Activated CD4-positive, alpha-beta T cell treated with anti-CD3 and anti-CD28 coated beads, Interleukin-2, amount 50 U/mL, for 48 hours (primary cell): ENCODE data around the gene FOXO6.

Source experiments
- DNase-seq, 2 experiments: peaks; one replicate each; pipeline ENCODE4 v3.0.0-alpha.2; 2020

The FOXO6 gene

DNA sequence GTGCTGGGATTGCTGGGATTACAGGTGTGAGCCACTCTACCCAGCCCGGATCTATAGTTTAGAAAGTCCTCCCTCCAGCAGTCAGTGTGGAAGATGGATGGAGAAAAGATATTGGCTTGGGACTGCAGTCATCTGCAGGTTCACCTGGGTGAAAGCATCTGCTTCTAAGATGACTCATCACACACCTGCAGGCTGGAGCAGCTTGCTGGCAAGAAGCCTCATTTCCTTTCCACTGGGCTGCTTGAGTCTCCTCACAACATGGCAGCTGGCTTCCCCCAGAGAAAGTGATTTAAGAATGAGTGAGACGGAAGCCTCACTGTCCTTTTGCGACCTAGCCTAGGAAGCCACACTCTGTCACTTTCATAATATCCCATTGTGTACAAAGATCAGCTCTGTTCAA lies 50.0 kb downstream of the FOXO6 start:
- no peak for DNase-seq

DNA sequence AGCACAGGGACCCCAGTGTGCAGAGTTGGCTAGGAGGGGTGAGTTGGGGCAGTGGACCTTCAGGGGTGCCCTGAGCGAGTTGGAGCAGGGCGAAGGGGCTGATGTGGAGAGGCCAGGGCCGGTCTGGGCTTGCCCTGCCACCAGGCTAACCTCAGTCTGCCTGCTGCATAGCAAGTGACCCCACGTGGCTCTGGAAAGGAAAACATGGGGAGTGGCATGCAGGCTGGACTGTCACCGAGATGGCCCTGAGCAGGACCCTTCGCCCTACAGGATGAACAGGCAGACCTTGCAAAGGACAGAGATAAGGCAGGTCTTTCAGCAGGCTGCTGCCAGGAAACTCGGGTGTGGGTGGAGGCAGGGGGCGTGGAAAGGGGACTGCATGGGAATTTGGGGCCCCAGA lies 51.5 kb downstream of the FOXO6 start:
- no peak for DNase-seq

DNA sequence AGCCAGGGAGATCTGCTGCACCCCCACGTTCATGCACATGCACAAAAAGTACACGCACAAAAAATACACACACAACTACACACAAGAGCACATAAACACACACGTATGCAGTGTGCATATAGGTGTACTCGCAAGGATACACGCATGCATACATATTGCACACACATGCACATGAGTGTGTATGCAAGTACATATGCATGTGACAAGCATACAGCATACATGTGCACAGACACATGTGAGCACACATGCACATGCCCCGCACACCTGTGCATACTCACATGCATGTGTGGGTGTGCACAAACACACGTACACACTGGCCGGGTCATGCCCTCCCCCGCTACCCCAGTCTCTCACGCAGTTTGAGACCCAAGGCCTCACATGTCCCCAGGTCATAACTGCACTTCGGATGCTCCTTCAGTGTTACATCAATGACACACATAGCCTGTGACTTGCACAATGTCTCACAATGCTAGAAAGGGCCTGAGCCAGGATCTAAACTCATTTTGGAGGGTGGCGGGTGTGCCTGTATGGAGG lies 52.6 kb downstream of the FOXO6 start:
- DNase-seq: no peak

DNA sequence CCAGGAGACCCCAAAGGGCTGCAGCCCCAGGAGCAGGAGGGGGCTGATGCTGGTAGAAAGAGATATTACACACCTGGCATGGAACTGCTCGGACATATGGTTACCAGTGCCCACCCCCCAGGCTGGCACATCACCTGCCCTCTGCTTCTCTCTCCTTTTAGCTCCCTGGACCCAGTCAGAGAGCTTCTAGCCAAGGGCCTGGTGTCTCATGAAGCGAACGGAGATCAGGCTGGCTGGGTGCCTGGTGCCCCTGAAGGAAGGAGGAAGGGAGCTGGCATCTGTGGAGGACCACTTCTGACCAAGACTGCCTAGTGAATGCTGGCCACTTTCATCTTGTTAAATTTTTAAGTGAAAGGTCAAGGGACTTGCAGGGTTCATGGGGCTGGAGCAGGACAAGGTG lies 53.1 kb downstream of the FOXO6 start:
- no peak for DNase-seq

DNA sequence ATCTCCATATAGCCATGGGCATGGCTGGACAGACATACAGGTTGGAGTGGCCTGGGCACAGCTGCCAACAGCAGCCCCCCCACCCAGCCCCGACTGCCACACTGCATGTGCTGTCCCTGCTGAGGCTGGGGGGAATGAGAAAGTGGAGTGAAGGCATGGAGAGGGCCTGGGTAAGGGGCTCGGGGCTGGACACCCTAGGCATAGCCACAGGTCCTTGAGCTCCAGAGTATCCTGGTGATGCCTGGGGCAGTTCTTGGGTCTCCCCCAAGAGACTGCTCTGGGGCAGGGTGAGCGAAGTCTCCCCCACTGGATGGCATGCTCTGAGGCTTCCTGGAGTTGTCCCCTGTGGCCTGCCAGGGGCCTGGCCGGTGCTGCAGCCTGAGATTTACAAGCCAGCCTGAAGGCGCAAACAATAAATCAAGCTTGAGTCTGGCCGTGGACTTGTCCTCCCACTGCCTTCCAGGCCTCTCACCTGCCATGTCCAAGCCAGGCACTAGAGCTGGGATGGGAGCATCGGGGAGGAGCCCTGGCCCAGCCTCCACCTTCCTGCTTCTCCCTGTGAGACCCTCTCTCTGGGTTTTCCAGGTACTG lies 53.6 kb downstream of the FOXO6 start:
- DNase-seq: no peak

DNA sequence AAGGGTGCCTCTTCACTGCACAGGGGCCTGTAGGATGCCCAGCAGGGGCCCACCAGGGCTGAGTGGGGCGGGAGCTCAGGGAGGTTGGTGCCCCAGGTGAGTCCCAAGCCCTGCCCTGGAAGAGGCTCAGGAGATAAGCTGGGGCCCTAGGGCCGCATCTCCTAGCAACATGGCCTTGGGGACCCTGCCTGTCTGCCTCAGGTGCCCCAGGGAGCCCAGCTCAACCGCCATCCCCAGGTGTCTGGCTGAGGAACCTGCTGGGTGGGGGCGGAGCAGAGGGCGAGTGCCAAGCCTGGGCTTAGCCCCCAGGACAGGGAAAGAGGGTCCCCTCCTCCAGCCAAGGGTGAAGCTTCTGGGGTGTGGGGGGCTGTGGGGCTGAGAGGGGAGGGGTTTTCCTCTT lies 54.8 kb downstream of the FOXO6 start:
- DNase-seq: no peak

DNA sequence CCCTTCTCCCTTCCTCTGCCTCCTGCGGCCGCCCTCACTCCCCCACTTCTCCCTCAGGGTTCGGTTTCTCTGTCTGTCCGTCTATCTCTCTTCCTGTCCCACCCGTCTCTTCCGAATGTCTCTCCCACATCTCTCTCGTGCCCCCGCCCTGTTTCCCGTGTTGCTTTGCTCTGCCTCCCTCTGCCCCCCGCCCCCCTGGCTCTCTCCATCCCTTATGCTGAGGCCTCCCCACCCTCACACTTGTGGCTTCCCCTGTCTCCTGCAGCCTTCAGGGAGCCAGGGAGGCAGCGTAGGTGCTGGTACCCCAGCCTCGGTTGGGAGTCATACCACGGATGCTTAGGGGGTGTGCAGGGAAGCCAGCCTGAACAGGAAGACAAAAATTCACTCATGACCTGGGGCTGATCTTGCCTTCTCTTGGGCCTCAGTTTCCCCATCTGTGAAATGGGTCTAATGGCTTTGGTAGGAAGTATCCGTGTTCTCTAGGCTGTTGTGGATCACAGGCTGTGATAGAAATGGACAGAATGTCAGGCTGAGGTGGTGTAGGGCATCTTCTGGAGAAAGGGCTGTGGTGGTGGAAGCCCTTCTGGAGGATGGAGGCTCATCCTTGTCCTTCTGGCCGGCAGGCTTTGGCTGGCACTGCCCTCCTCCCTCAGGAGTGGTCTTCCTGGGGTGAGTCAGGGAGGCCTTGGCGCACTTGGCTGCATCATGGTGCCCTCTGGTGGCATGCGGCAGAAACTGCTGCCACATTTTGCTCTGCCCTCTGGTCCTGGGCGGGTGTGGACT lies 55.5 kb downstream of the FOXO6 start:
- DNase-seq: peak; percentile 60 to 66

DNA sequence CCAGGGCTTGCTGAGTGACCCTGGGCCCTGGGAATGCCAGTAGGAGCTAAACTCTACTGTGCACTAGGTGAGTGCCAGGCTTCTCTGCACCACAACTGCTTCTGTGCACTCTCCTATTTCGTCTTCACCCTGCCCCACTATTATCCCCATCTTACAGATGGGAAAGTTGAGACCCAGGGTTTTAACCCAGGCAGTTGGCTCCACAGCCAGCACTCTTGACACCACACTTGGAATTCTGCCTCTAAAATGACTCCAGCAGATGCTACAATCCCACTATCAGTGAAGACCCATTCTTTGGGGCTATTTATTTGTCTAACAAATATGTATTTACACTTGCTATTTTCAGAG lies 56.1 kb downstream of the FOXO6 start:
- DNase-seq: no peak

DNA sequence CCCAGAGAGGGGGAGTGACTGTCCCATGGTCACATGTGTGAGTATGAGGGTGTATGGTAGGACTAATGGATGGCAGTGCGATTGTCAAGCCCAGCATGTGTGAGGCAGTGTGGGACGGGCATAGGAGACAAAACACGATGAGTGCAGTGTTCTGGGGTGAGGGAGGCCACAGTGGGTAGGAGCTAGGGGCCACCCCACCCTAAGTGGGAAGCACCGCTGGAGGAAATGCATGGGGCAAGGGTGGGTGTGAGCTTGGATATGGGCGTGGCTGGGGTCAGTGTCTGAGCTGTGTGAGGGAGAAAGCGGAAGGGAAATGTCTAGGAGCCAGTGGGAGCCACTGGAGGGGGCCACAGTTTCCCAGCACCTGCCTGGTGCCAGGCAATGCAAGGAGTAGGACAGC lies 56.5 kb downstream of the FOXO6 start:
- DNase-seq: no peak

DNA sequence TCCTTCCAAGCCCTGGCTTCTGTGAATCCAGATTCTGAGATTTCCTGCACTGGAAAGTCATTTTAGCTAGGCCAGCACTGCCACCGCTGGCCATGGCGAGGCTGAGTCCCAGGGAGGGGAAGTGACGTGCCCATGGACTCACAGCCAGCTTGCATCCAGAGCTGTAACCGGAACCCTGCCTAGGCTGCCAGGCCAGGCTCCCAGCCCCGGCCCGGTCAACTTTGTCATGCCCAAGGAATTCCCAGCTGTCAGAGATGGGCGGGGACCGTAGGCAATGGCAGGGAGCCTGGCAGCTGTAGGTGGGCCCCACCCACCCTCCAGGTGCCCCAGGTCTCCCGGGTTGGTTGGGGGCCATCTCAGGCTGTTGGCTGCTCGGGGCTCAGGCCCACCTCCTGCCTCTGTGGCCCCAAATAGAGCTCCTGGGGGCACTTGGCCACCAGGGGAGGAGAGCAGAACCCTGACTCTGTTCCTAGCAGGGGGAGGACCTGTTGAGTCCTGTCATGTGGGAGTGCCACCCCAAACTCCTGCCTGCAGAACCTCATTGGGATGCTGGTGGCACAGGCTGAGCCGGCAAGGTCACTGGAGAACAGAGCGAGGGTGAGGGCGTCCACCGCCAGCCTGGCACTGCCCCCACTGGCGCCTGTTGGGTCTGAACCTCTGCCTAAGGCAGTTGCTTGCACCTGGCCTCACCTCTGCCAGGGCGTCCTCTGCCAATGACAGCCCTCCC lies 57.8 kb downstream of the FOXO6 start:
- no peak for DNase-seq

DNA sequence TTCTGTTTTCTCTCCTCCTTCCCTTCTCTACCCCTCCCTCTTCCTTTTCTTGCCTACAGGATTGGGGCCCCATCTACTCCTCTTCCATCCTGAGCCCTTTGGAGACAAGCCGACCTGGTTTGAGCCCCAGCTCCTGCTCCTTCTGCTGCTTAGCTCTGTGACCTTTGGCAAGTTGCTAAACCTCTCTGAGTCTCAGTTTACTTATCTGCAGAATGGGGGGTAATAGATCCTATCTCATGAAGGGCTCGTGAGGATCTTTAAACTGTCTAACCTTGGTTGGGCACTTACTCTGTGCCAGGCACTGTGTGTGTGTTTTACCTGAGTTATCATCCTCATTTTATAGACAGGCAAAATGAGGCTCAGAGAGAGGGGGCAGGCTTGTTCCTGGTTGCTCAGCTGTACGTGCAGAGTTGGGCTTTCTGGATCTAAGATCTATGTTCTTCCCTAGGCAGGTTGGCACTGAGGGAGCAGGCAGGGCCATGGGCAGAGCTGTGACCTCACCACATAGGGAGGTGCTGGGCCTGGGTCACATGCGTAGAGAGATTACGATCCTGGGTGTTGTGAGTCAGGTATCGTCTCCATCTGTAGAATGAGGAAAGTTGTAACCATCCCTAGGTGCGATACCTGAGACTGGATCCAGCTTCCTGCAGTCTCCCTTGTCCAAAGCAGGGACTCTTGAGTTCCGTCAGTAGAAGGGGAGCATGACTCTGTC lies 58.5 kb downstream of the FOXO6 start:
- DNase-seq: no peak

DNA sequence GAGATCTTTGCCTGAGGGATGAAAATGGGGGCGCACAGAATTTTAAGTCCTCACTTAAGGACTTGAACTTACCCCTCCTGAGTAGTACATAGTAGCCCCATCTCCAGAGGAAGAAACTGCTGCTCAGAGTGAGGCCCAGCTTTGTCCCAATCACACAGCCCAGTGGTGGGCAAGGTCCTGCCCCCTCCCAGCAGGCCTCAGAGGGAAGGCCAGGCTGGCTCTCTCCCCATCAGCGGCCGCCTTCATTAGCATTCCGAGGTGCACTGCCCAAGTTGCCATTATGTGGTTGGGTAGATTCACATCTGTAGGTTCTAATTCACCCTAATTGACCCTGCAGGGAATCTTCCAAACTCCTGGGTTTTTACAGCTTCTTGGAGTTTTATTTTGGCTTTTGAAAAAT lies 59.1 kb downstream of the FOXO6 start:
- no peak for DNase-seq

DNA sequence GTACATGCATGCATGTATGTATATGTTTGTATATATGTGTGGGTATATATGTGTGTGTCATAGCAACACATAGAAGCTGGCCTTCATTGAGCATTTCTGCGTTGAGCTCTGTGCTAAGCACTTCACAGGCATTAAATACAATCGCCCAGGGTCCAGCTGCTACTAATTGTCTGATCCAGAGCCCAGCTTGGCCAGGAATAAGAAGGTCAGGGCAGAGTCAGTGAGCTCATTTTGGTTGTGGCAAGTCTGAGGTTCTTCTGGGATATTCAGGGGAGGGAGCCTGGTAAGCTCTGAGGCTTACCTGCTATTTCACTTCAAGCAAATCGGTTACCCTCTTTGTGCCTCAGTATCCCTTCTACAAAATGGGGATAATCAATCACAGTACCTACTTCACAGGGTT lies 59.6 kb downstream of the FOXO6 start:
- no peak for DNase-seq

DNA sequence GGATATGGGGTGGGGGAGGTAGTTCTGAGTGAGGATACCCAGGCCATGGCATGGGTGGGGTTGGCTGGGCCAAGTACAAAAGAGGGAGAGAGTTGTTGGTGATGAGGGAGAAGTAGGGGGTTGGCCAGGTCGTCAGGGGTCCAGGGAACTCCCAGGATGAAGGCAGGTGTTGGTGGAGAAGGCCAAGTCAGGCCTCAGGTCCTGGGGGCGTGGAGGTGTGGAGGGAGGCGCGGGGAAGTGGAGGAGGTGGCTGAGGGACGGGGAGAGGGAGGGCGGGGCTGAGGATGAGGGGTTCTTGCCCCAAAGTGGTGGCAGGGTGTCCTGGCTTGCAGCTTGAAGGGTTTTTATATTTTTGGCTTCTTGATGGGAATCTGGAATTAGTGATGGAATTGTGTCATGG lies 61.1 kb downstream of the FOXO6 start:
- no peak for DNase-seq

DNA sequence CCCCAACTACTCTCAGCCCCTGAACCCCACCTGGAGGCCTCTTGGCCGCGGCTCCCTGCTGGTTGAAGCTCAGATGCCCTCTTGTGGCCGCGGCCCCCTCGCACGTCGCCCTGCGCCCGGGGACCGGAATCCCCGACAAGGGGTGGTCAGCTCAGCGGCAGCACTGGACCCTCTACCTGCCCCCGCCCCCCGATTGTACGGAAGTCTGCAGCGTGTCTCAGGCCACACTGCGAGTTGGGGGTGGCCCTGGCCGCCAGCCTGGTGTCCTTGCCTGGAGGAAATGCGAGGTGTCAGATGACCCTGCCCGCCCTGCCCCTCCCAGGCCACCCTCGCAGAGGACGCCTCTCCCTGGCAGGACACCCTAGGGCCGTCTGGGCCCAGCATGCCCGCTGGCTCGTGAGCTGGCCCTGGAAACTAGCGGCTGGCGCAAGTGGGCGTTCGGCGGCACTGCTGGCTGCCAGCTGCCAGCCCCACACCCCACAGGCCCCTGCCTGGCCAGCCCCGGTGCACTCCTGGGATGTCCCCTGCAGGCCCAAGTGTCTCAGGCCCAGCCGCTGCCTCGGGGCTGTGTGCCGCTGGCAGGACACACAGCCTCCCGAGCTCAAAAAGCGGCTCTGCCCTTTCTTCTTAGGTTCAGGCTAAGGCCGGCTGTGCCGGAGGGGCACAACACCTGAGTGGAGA lies 62.4 kb downstream of the FOXO6 start:
- no peak for DNase-seq

DNA sequence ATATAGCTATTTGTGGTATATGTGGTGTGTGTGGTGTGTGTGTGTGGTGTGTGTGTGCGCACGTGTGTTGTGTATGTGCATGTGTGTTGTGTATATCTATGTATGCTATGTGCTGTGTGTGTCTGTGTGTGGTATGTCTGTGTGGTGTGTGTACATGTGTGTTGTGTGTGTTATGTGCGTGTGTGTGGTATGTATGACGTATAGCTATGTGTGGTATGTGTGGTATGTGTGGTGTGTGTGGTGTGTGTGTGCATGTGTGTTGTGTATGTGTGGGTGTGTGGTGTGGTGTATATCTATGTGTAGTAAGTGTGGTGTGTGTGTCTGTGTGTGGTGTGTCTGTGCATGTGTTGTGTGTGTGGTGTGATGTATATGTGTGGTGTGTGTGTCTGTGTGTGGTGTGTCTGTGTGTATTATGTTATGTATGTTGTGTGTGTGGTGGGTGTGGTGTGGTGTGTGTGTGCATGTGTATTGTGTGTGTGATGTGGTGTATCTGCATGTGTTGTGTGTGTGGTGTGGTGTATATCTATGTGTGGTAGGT lies 63.4 kb downstream of the FOXO6 start:
- no peak for DNase-seq

DNA sequence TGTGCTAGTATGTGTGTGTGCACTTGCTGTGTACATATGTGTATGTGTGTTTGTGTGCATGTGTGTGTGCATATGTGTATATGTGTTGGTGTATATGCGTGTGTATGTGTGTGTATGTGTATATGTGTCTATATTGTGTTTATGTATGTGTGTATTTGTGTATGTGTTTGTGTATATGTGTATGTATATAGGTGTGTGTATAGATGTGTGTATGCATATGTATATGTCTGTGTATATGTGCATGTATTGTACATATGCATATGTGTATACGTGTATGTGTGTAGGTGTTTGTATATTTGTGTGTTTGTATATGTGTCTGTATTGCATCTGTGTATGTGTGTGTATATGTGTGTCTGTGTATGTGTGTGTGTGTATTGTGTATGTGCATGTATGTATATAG lies 64.1 kb downstream of the FOXO6 start:
- DNase-seq: no peak

DNA sequence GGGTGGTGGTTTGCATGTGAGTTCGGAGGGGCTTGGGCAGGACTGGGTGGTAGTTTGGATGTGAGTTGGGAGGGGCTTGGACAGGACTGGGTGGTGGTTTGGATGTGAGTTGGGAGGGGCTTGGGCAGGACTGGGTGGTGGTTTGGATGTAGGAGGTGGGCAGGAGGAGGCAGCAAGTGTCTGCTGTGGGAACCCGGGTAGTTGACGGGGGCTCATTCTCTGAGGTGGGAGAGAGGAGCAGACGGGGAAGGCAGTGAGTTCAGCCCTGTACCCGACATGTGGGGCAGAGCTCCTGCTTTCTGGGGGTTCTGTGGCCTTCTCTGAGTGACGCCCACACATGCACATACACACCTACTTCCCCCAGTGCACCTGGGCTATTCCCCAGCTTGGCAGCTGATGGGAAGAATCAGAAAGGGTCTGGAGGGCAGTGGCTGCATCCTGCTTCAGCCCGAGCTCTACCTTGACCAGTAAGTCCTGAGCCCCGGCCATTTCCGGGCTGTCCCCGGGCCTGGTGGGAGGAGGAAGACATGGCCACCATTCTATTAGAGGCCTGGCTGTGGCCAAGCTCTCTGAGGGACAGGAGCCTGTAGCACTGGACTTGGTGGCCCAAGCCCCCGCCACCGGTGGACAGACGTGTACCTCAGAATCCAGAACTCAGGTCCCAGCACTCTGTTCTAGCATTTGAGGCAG lies 65.1 kb downstream of the FOXO6 start:
- no peak for DNase-seq

DNA sequence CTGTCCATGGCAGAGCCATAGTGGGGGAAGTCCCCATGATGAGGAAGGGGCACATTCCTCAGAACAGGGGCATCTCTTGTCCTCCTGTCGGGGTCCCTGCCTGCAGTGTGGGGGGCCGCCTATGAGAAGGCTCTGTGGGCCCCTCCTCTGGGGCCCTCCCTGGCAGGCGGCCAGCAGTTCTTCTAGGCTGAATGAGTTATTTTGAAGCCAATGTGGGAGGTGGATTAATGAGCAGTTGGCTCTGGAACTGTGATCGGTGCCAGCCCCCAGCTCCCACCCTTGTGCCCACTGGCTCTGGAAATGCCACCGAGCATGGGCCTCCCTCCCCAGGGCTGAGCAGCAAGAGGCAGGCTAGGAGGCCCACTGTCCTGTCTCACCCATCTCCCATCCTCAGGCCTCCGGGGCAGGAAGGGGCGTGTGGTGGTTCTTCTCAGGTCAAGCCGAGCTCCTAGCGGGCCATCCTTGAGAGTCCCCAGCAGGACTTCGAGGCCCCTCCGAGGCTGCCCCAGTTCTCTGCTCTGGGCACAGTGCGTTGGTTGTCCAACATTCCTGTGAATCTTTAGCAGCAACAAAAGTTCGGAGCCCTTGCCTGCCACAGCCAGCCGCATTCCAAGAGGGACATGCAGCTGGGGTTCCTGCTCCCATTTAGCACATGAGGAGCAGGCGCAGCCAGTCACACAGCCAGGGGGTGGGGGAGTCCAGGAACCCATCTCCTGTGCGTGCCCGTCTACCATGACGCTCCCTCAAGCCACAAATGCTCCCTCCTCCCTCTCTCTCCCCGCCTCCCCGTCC lies 66.1 kb downstream of the FOXO6 start:
- DNase-seq: no peak

DNA sequence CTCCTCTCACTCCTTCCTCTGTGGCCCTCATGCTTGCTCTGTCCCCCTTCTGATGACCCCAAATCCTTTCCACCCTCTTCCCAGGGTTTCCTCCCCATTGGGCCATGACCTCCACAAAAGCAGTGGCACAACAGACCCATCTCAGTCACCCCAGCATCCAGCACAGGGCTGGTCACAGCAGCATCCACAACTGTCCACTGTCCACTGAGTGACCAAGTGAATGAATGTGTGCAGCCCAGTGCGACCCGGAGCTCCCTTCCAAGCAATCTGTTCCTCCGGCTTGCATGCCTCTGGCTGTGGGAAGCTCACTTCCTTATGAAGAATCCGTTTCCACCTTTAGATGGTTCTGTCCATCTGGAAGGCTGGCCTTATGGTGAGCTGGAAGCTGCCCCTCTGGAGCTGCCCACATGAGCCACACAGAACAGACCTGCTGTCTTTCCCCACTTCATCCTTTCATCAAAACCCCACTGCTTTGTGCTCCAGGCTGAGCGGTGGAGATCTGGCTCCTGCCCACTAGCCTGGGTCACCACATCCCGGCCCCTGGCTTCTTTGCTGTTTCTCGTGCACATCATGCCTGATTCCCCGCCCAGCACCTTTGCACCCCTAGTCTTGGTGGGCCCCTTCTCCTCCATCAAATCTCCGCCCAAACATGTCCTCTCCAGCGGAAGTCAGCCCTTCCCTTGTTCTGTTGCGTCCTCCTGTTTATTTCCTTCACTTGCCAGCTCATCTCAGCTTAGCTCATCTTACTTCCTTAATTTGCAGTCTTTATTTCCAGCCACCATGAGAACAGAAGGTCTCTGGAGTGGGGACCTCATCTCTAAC lies 66.9 kb downstream of the FOXO6 start:
- no peak for DNase-seq
